NT2/D1 (cell line): ENCODE results near the gene ASPA.

Source experiments
- DNase-seq: peaks from one replicate; pipeline ENCODE4 v3.0.0-alpha.2; 2011; ENCODE audit warnings: low read depth, low spot score
- H3K27me3 ChIP-seq: 2 replicates; pipeline ENCODE4 v1.6.0; 2011; ENCODE audit warnings: mild to moderate bottlenecking; ENCODE audit not compliant: insufficient read length, insufficient read depth
- H3K36me3 ChIP-seq: 2 replicates; pipeline ENCODE4 v1.6.1; 2011; ENCODE audit warnings: mild to moderate bottlenecking, low read length, mixed read lengths; ENCODE audit not compliant: insufficient read depth, insufficient read length
- H3K4me1 ChIP-seq: 2 replicates; pipeline ENCODE4 v1.5.1; 2011; ENCODE audit not compliant: insufficient read depth, insufficient read length
- H3K4me3 ChIP-seq: 2 replicates; pipeline ENCODE4 v1.5.1; 2011; ENCODE audit warnings: low read depth; ENCODE audit not compliant: insufficient read length
- H3K9ac ChIP-seq: 2 replicates; pipeline ENCODE4 v1.6.0; 2011; ENCODE audit warnings: low read depth; ENCODE audit not compliant: insufficient read length
- H3K9me3 ChIP-seq: 2 replicates; pipeline ENCODE4 v1.5.1; 2011; ENCODE audit warnings: mild to moderate bottlenecking, low read length; ENCODE audit not compliant: insufficient read depth
- SUZ12 ChIP-seq: IDR thresholded peaks from 2 replicates; pipeline ENCODE4 v1.6.1; 2011; ENCODE audit not compliant: insufficient read length, insufficient read depth; ENCODE audit errors: extremely low read depth
- YY1 ChIP-seq: IDR thresholded peaks from 2 replicates; pipeline ENCODE4 v1.6.1; 2011; ENCODE audit not compliant: insufficient read length, insufficient read depth
- ZNF274 ChIP-seq: IDR thresholded peaks from 2 replicates; pipeline ENCODE4 v1.6.1; 2011; ENCODE audit warnings: mild to moderate bottlenecking, low read depth, low read length

The ASPA gene

GRCh38 chr17:3529817-3530741 lies 54.3 kb downstream of the ASPA start:
- peaks cover 5% of the 10 kb centered on the region for H3K36me3 ChIP-seq
- TF ChIP-seq YY1 (no peak), SUZ12 (no peak), ZNF274 (no peak)
- H3K27me3 ChIP-seq, result no peaks in the 10 kb centered on the region
- no peaks in the 10 kb centered on the region for H3K9me3 ChIP-seq
- peak overlapping the region; percentile 14 for H3K9ac ChIP-seq
- peaks cover 15% of the 10 kb centered on the region for H3K4me1 ChIP-seq
- peak; percentile 66 for DNase-seq
- no peak overlapping the region for H3K4me3 ChIP-seq

- Histone ChIP-seq H3K27me3 (no peaks in the 10 kb centered on the region), H3K4me3 (no peak overlapping the region), H3K9ac (no peak overlapping the region), H3K36me3 (peaks cover 4% of the 10 kb centered on the region), H3K4me1 (peaks cover 15% of the 10 kb centered on the region), H3K9me3 (no peaks in the 10 kb centered on the region)
- DNase-seq, result no peak
- TF ChIP-seq YY1 (no peak), SUZ12 (no peak), ZNF274 (no peak)
Measured at GRCh38 chr17:3531266-3532101, 55.7 kb downstream of the ASPA start.

- H3K9ac ChIP-seq, result no peak overlapping the region
- no peaks in the 10 kb centered on the region for H3K27me3 ChIP-seq
- no peak overlapping the region for H3K4me3 ChIP-seq
- DNase-seq, result no peak
- H3K4me1 ChIP-seq, result peaks cover 15% of the 10 kb centered on the region
- H3K36me3 ChIP-seq, result no peaks in the 10 kb centered on the region
- TF ChIP-seq SUZ12 (no peak), YY1 (no peak), ZNF274 (no peak)
- H3K9me3 ChIP-seq, result no peaks in the 10 kb centered on the region
Measured at GRCh38 chr17:3532106-3532858, 56.5 kb downstream of the ASPA start.

GRCh38 chr17:3532859-3533142 lies 57.0 kb downstream of the ASPA start:
- no peaks in the 10 kb centered on the region for H3K36me3 ChIP-seq
- TF ChIP-seq YY1, result no peak
- TF ChIP-seq SUZ12, result no peak
- no peak for TF ChIP-seq ZNF274
- H3K9me3 ChIP-seq, result no peaks in the 10 kb centered on the region
- H3K9ac ChIP-seq, result no peak overlapping the region
- DNase-seq, result no peak
- peaks cover 15% of the 10 kb centered on the region for H3K4me1 ChIP-seq
- H3K4me3 ChIP-seq, result no peak overlapping the region
- no peaks in the 10 kb centered on the region for H3K27me3 ChIP-seq

- Histone ChIP-seq H3K9ac (no peak overlapping the region), H3K4me3 (no peak overlapping the region), H3K27me3 (no peaks in the 10 kb centered on the region), H3K9me3 (no peaks in the 10 kb centered on the region), H3K4me1 (peaks cover 15% of the 10 kb centered on the region), H3K36me3 (no peaks in the 10 kb centered on the region)
- TF ChIP-seq SUZ12 (no peak), YY1 (no peak), ZNF274 (no peak)
- no peak for DNase-seq
Measured at GRCh38 chr17:3533752-3534151, 58.0 kb downstream of the ASPA start.

- Histone ChIP-seq H3K27me3 (no peaks in the 10 kb centered on the region), H3K36me3 (no peaks in the 10 kb centered on the region), H3K4me1 (peaks cover 7% of the 10 kb centered on the region), H3K4me3 (no peak overlapping the region), H3K9me3 (no peaks in the 10 kb centered on the region), H3K9ac (no peak overlapping the region)
- no peak for TF ChIP-seq YY1
- TF ChIP-seq ZNF274, result no peak
- TF ChIP-seq SUZ12, result no peak
- DNase-seq, result no peak
Measured at GRCh38 chr17:3534881-3535252, 59.1 kb downstream of the ASPA start.
